CD4-positive, alpha-beta memory T cell (primary cell): ENCODE results near the gene FCHSD2. TPM values are rescaled to one million over a fixed set of nuclear protein-coding genes. Genes with fewer than 3 reads are reported as not detected.

Experiments used
- CTCF ChIA-PET: fragments of 350-600 bp; sonication (Branson Sonifier 250); formaldehyde crosslinking; loops from one replicate; lab custom pipeline; 2021; ENCODE audit warnings: inconsistent platforms; ENCODE audit not compliant: partially characterized antibody; lab: Charles Lee
- POLR2A ChIA-PET: fragments of 350-600 bp; sonication (Branson Sonifier 250); formaldehyde crosslinking; loops from one replicate; lab custom pipeline; 2021; ENCODE audit not compliant: partially characterized antibody; lab: Charles Lee
- DNase-seq, 5 donors: peaks; one replicate each; pipeline versions ENCODE4 v3.0.0 to v3.0.0-alpha.2; 2020 to 2022; ENCODE audit warnings: mixed read lengths in 1 of 5
- H3K27ac ChIP-seq: one replicate; pipeline ENCODE4 v1.7.0; 2013; ENCODE audit warnings: low read depth, low read length
- H3K27me3 ChIP-seq: 2 replicates; pipeline ENCODE4 v1.7.0; 2013; ENCODE audit warnings: mild to moderate bottlenecking, low read length, moderate library complexity; ENCODE audit not compliant: insufficient read depth
- H3K36me3 ChIP-seq: 2 replicates; pipeline ENCODE4 v1.7.0; 2013; ENCODE audit warnings: mild to moderate bottlenecking, low read length, moderate library complexity; ENCODE audit not compliant: insufficient read depth
- H3K4me1 ChIP-seq: 2 replicates; pipeline ENCODE4 v1.7.0; 2013; ENCODE audit warnings: mild to moderate bottlenecking, low read length, moderate library complexity; ENCODE audit not compliant: insufficient read depth
- H3K4me3 ChIP-seq, 2 donors: one replicate each; pipeline ENCODE4 v1.7.0; 2013; ENCODE audit warnings: low read length in 2 of 2, mild to moderate bottlenecking in 1 of 2
- H3K9me3 ChIP-seq, 2 donors: one replicate each; pipeline ENCODE4 v1.7.0; 2013; ENCODE audit warnings: low read length in 2 of 2, control low read depth in 1 of 2; ENCODE audit not compliant: control insufficient read depth in 1 of 2
- H3K27ac Mint-ChIP-seq, 7 donors: one replicate each; pipeline ENCODE4 v1.8.0; 2020 to 2021; ENCODE audit warnings: mixed read lengths in 7 of 7, mild to moderate bottlenecking in 6 of 7, inconsistent platforms in 3 of 7, moderate library complexity in 3 of 7
- H3K27me3 Mint-ChIP-seq, 2 donors: one replicate each; pipeline ENCODE4 v1.8.0; 2020 to 2021; ENCODE audit warnings: mixed read lengths in 2 of 2
- H3K36me3 Mint-ChIP-seq, 2 donors: one replicate each; pipeline ENCODE4 v1.8.0; 2020 to 2021; ENCODE audit warnings: mixed read lengths in 2 of 2, inconsistent platforms in 1 of 2, mild to moderate bottlenecking in 1 of 2
- H3K4me1 Mint-ChIP-seq, 4 donors: one replicate each; pipeline ENCODE4 v1.8.0; 2020 to 2021; ENCODE audit warnings: mixed read lengths in 4 of 4, mild to moderate bottlenecking in 1 of 4
- H3K4me3 Mint-ChIP-seq, 8 donors: one replicate each; pipeline ENCODE4 v1.8.0; 2020 to 2021; ENCODE audit warnings: mixed read lengths in 8 of 8, mild to moderate bottlenecking in 7 of 8, moderate library complexity in 6 of 8, inconsistent platforms in 3 of 8
- H3K9me3 Mint-ChIP-seq, 8 donors: one replicate each; pipeline ENCODE4 v1.8.0; 2020 to 2021; ENCODE audit warnings: mixed read lengths in 8 of 8, mild to moderate bottlenecking in 5 of 8, inconsistent platforms in 3 of 8, moderate library complexity in 1 of 8
- intact Hi-C: fragments of 100-400 bp; cut with micrococcal nuclease; formaldehyde crosslinking; loops from one replicate; pipeline ENCODE4 v1.15.1; 2023
- polyA plus RNA-seq, 2 donors: library from polyadenylated mRNA; unstranded; fragments of 300-500 nt; fragmentation: Illumina TruSeq; gene quantifications; one replicate each; pipeline ENCODE4 v1.2.3, GENCODE V29; 2021
- total RNA-seq, 2 experiments: library from RNA; stranded (reverse); gene quantifications; one replicate each; pipeline ENCODE4 v1.2.3, GENCODE V29; 2021

Gene FCHSD2
- total and polyA plus RNA-seq, 4 experiments from 2014 or later = 9.5 to 52.0 (median 34.8) TPM

DNA sequence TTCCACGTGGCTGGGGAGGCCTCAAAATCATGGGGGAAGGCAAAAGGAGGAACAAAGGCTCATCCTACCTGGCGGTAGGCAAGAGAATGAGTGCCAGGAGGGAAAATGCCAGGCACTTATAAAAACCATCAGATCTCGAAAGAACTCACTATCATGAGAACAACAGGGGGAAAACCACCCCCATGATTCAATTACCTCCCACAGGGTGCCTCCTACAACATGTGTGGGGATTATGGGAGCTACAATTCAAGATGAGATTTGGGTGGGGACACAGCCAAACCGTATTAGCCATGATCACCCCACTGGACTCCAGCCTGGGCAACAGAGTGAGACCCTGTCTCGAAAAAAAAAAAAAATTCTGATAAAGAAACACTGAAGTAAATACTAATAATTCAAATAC, 87.1 kb downstream of the FCHSD2 start:
- H3K27ac ChIP-seq = no peak overlapping the region
- Mint-ChIP-seq H3K4me3 (no peak overlapping the region), H3K9me3 (peaks cover 0 to 4% (median 0%) of the 10 kb centered on the region in 8 donors), H3K4me1 (peaks cover 6 to 15% (median 11%) of the 10 kb centered on the region in 4 donors), H3K27ac (peak overlapping the region in 2 of 7 donors; percentile 12 to 79), H3K27me3 (no peaks in the 10 kb centered on the region), H3K36me3 (peaks cover 3 to 4% of the 10 kb centered on the region in 2 donors)
- ChIA-PET POLR2A (interaction anchor here (0.6 to 1.1 kb wide), 2 partner anchors 87 to 151 kb away, joined by 3 read pairs; partner anchors contain the start of gene FCHSD2), CTCF (no interaction called here)
- no peak for DNase-seq
- intact Hi-C loops = no loop called here
- no peaks in the 10 kb centered on the region for H3K27me3 ChIP-seq
- H3K4me1 ChIP-seq = no peaks in the 10 kb centered on the region
- H3K4me3 ChIP-seq = no peak overlapping the region
- H3K36me3 ChIP-seq = no peaks in the 10 kb centered on the region
- no peaks in the 10 kb centered on the region for H3K9me3 ChIP-seq

DNA sequence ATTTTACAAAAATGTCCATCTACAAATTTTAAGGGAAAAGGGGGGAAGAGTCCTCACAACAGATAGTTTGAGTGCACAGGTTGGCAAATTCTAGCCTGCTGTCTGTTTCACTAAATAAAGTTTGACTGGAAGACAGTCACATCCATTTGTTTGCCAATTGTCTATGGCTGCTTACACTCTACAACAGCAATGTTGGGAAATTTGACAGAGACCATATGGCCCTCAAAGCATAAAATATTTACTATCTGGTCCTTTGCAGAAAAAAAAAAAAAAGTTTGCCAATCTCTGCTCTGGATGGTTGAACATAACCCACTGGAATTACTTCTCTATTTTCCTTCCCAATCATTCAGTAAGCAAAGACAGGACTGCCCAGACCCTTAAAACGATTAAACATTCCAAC, 88.2 kb downstream of the FCHSD2 start:
- peaks cover 0 to 4% (median 0%) of the 10 kb centered on the region in 8 donors for H3K9me3 Mint-ChIP-seq
- H3K27ac Mint-ChIP-seq = no peak overlapping the region
- no peak overlapping the region for H3K4me3 ChIP-seq
- H3K36me3 Mint-ChIP-seq = peaks cover 3 to 4% of the 10 kb centered on the region in 2 donors
- no peaks in the 10 kb centered on the region for H3K4me1 ChIP-seq
- no peak overlapping the region for H3K4me3 Mint-ChIP-seq
- no peaks in the 10 kb centered on the region for H3K27me3 Mint-ChIP-seq
- no peak overlapping the region for H3K27ac ChIP-seq
- H3K9me3 ChIP-seq = no peaks in the 10 kb centered on the region
- no peak for DNase-seq
- intact Hi-C loops = no loop called here
- peaks cover 4 to 15% (median 14%) of the 10 kb centered on the region in 4 donors for H3K4me1 Mint-ChIP-seq
- POLR2A ChIA-PET = no interaction called here
- no peaks in the 10 kb centered on the region for H3K36me3 ChIP-seq
- no peaks in the 10 kb centered on the region for H3K27me3 ChIP-seq
- CTCF ChIA-PET = no interaction called here

DNA sequence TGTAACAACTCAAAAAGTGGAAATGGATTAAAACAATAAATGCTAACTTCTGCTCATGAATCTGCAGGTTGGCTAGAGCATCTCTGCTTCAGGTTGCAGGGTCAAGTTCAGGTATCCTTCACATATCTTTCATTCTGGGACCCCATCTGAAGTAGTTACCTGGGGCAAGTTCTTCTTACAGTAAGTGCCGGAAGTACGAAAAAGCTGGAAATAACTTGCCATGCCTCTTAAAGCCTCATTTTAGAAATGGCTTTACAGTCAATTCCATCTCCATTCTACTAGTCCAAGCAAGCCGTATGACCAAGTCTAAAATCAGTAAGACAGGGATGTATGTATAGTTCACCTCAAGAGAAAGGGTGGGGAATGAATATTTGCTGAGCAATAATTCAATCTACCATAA, 93.7 kb downstream of the FCHSD2 start:
- POLR2A ChIA-PET = interaction anchor here (0.6 to 1.2 kb wide), 3 partner anchors 9 to 207 kb away, joined by 3 to 5 read pairs (median 4); no protein-coding TSS in a partner anchor

DNA sequence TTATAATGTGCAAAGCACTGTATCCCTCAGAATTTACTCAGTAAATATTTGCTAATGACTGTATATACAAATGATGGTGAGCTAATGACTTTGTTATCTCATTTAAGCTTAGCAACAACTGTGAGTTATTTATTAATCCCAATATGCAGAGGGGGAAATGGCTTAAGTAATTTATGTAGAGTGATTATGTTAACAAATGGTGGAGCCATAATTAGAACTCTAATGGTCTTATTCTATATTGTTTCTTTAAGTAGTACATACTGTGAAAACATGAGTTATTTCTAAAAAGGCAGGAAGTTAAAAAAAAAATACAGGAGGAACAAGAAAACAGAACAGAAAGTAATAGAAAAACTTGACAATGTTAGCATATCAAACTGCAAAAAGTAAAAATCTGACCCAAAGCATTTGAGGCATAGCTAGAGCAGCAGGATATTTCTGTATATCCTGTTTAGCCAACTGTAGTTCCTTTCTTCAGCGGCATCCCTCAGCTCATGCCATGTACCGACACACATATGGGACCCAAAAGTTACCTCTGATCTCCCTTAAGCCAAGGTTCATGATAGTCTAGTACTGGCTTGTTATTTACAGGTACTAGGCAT, 94.2 kb downstream of the FCHSD2 start:
- DNase-seq = no peak
- no peak overlapping the region for H3K4me3 ChIP-seq
- Mint-ChIP-seq H3K36me3 (peaks cover 0 to 4% of the 10 kb centered on the region in 2 donors), H3K27me3 (no peaks in the 10 kb centered on the region), H3K9me3 (no peaks in the 10 kb centered on the region), H3K4me3 (peak overlapping the region in 6 of 8 donors; percentile 27 to 60 (median 49)), H3K4me1 (peaks cover 15 to 34% (median 18%) of the 10 kb centered on the region in 4 donors), H3K27ac (peak overlapping the region in 6 of 7 donors; percentile 1 to 76 (median 52))
- H3K36me3 ChIP-seq = no peaks in the 10 kb centered on the region
- ChIA-PET POLR2A (interaction anchor here (0.6 to 1.2 kb wide), 3 partner anchors 9 to 207 kb away, joined by 3 to 5 read pairs (median 4); no protein-coding TSS in a partner anchor), CTCF (interaction anchor here (1.0 to 1.1 kb wide), 2 partner anchors 98 to 131 kb away, joined by 3 to 4 read pairs; no protein-coding TSS in a partner anchor)
- H3K4me1 ChIP-seq = peaks cover 18% of the 10 kb centered on the region
- intact Hi-C loops = no loop called here
- no peaks in the 10 kb centered on the region for H3K9me3 ChIP-seq
- H3K27ac ChIP-seq = no peak overlapping the region
- H3K27me3 ChIP-seq = no peaks in the 10 kb centered on the region

More for the DNA sequence above, 93.7 kb downstream of the FCHSD2 start:
- intact Hi-C loops = no loop called here
- Mint-ChIP-seq H3K4me3 (peak overlapping the region in 4 of 8 donors; percentile 22 to 60 (median 43)), H3K9me3 (no peaks in the 10 kb centered on the region), H3K27me3 (no peaks in the 10 kb centered on the region), H3K4me1 (peaks cover 15 to 34% (median 18%) of the 10 kb centered on the region in 4 donors), H3K27ac (peak overlapping the region in 2 of 7 donors; percentile 14 to 65), H3K36me3 (peaks cover 0 to 4% of the 10 kb centered on the region in 2 donors)
- H3K27ac ChIP-seq = no peak overlapping the region
- no peak overlapping the region for H3K4me3 ChIP-seq
- H3K9me3 ChIP-seq = no peaks in the 10 kb centered on the region
- no peak for DNase-seq
- CTCF ChIA-PET = interaction anchor here (1.0 kb wide), 1 partner anchor 97 kb away, joined by 3 read pairs; no protein-coding TSS in a partner anchor
- no peaks in the 10 kb centered on the region for H3K27me3 ChIP-seq
- H3K36me3 ChIP-seq = no peaks in the 10 kb centered on the region
- H3K4me1 ChIP-seq = peaks cover 18% of the 10 kb centered on the region

DNA sequence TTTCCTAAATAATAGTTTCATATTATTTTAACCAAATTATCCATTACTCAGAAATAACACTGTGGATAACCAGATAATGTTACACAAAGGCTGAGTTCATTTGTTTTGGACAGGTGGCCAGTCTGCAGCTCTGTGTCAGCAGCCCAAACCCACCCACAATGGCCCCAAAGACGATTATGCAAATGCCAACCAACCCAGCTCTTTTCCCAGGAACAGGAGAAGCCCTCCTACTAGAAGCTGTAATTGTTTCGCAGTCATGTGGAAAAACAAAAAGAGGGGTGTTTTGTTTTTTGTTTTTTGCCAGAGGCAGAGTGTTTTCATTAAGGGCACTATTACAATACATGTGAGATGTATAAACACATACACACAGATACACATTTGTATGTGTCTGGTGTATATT, 102.1 kb downstream of the FCHSD2 start:
- ChIA-PET POLR2A (interaction anchor here (0.6 kb wide), 1 partner anchor 73 kb away, joined by 3 read pairs; no protein-coding TSS in a partner anchor), CTCF (no interaction called here)
- Histone ChIP-seq H3K4me1 (peaks cover 15% of the 10 kb centered on the region), H3K9me3 (no peaks in the 10 kb centered on the region), H3K27ac (no peak overlapping the region), H3K36me3 (no peaks in the 10 kb centered on the region), H3K27me3 (no peaks in the 10 kb centered on the region), H3K4me3 (no peak overlapping the region)
- Mint-ChIP-seq H3K4me3 (no peak overlapping the region), H3K9me3 (no peaks in the 10 kb centered on the region), H3K27me3 (no peaks in the 10 kb centered on the region), H3K27ac (no peak overlapping the region), H3K4me1 (peaks cover 12 to 21% (median 19%) of the 10 kb centered on the region in 4 donors), H3K36me3 (peaks cover 8 to 13% of the 10 kb centered on the region in 2 donors)
- intact Hi-C loops = no loop called here
- no peak for DNase-seq

DNA sequence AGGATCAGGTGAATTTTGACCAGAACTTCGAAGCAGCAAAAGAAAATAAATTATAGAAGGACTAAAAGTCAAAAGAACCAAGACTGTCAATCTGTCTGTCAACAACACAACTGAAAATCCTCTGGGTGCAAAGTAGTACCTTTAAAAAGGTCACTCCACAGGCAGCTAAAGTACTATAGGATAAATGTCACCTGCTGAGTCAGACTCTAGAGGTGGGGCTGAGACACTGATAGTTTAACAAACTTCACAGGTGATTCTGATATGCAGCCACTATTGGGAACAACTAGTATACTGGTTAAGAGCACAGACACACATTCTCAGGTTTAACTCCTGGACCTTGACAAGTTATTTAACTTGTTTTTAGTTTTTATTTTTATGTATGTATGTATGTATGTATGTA, 107.3 kb downstream of the FCHSD2 start:
- H3K27me3 ChIP-seq = no peaks in the 10 kb centered on the region
- no peaks in the 10 kb centered on the region for H3K9me3 ChIP-seq
- no peak for DNase-seq
- Mint-ChIP-seq H3K4me3 (peak overlapping the region; percentile 47 to 85 (median 79)), H3K36me3 (peaks cover 2 to 7% of the 10 kb centered on the region in 2 donors), H3K27ac (peak overlapping the region; percentile 72 to 89 (median 85)), H3K9me3 (no peaks in the 10 kb centered on the region), H3K27me3 (no peaks in the 10 kb centered on the region), H3K4me1 (peaks cover 32 to 48% (median 40%) of the 10 kb centered on the region in 4 donors)
- H3K4me1 ChIP-seq = peaks cover 35% of the 10 kb centered on the region
- H3K4me3 ChIP-seq = peak overlapping the region in 1 of 2 donors; percentile 8
- ChIA-PET CTCF (interaction anchor here (0.7 to 2.2 kb wide), 2 partner anchors 143 to 313 kb away, joined by 3 to 7 read pairs; no protein-coding TSS in a partner anchor), POLR2A (interaction anchor here (0.7 to 4.3 kb wide), 6 partner anchors 15 to 312 kb away, joined by 3 to 26 read pairs (median 3); partner anchors contain the start of gene FCHSD2)
- intact Hi-C loops = loop anchor here (5.0 kb wide), 2 partner anchors 38 to 108 kb away; partner anchors contain the start of gene FCHSD2
- H3K36me3 ChIP-seq = no peaks in the 10 kb centered on the region
- peak overlapping the region; percentile 3 for H3K27ac ChIP-seq

DNA sequence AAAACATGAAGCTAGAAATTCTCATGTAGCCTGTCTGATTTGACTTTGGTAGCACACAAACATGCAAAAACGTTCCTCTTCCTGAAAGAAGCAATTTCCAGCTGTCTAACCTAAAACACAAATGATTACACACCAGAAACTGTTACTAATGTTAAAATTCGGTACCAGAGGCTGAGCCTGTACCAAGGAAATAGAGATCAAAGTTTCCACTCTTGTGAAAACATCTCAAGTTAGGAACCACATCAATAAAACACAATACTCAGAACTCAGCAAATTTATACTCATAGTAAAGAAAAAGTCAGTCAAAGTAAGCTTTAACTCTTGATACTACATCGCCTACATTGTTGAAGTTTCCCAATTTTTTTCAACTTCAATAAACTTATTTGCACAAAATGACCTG, 107.8 kb downstream of the FCHSD2 start:
- Mint-ChIP-seq H3K4me3 (peak overlapping the region; percentile 47 to 85 (median 79)), H3K27ac (peak overlapping the region; percentile 43 to 91 (median 85)), H3K36me3 (peaks cover 4 to 7% of the 10 kb centered on the region in 2 donors), H3K4me1 (peaks cover 32 to 53% (median 43%) of the 10 kb centered on the region in 4 donors), H3K9me3 (no peaks in the 10 kb centered on the region), H3K27me3 (no peaks in the 10 kb centered on the region)
- POLR2A ChIA-PET = interaction anchor here (0.7 to 4.3 kb wide), 6 partner anchors 15 to 312 kb away, joined by 3 to 26 read pairs (median 3); partner anchors contain the start of gene FCHSD2
- intact Hi-C loops = loop anchor here (5.0 kb wide), 1 partner anchor 108 kb away; the partner anchor contains the start of gene FCHSD2
- Histone ChIP-seq H3K4me3 (peak overlapping the region in 1 of 2 donors; percentile 8), H3K9me3 (no peaks in the 10 kb centered on the region), H3K27me3 (no peaks in the 10 kb centered on the region), H3K4me1 (peaks cover 35% of the 10 kb centered on the region), H3K36me3 (no peaks in the 10 kb centered on the region), H3K27ac (peak overlapping the region; percentile 3)
- DNase-seq = peak in 4 of 5 donors; percentile 45 to 69 (median 58)
- CTCF ChIA-PET = interaction anchor here (0.7 to 2.2 kb wide), 2 partner anchors 144 to 312 kb away, joined by 3 to 7 read pairs; no protein-coding TSS in a partner anchor
